ENCODE results near the gene CADPS.

Gene CADPS

DNA sequence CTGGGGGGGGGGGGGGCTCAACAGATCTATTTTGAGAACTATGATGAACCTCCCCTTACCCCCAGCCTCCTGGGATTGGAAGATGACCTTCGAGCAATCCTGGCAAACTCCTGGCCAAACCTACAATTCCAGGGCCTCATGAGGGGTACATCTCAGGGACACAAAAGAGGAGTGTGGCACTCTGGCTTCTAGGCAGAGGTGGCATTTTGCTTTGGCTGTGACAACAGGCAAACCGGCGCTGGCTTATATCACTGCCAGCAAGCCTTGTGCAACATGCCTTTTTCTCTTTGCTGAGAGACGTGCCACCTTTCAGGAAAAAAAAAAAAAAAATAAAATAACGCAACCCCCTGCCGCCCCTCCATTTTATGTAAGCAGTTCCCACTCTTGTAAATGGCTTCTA is 470.1 kb downstream of the CADPS start:
- no peak for DNase-seq

DNA sequence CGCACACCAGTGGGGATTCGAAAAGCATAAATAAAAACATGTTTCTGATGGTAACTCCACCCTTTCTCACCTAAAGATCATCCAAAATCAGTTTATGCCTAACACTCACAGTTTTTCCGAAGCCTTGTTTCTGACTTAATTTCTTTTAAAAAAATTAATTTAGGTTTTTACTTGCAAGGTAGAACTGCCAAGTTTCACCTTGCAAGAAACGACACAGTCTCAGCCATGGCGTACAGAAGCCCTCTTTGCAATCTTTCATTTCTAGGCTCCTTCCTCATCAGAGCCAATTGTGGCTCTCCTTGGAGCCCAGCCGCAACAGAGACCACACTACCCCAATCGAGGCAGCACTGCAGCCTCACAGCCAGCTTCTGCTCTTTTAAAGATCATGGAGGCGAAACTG is 470.9 kb downstream of the CADPS start:
- no peak for DNase-seq

GRCh38 chr3:62403765-62404164 is 471.5 kb downstream of the CADPS start:
- DNase-seq, result no peak

- DNase-seq, result no peak
Measured at GRCh38 chr3:62392626-62393292, 482.5 kb downstream of the CADPS start.

- DNase-seq, result no peak
Measured at GRCh38 chr3:62387251-62387650, 488.0 kb downstream of the CADPS start.

DNA sequence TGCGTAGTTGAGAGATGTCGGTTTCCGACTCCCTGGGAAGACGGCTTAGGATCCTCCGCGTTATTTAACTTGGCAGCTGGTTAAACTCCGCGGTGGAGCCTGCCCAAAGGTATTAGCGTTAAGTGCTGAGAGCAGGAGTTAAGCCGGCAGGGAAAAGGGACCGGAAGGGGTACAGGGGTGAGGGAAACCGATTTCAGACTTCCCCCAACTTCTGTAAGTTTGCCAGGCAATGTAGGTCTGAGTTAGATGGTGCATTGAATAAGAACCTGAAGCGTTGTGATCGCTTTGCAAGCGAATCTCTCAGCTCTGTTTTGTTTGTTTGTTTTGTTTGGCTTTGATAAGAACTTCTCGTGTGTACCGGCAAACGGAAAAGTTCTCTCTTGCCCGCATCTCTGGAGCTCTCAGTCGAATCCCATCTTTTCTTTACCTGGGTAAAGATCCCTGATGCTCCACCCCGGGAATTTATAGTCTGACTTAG is 495.9 kb downstream of the CADPS start:
- DNase-seq, result no peak

DNA sequence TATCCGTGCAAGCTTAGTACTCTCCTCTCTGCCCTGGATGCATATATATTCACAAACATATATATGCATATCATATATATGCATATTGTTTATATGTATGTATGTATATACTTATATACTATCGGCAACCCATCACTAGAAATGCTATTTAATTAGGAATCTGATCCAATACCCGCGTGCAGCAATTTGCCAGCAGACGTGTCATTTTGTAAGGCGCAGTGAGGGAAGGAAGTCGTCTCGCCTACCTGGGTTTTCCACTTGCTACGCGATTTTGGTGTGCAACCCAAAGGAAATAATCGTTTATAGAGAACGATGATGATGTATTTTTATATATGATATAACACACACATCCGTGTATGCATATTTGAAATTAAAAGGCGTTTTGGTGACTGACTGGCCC is 496.3 kb downstream of the CADPS start:
- no peak for DNase-seq

DNA sequence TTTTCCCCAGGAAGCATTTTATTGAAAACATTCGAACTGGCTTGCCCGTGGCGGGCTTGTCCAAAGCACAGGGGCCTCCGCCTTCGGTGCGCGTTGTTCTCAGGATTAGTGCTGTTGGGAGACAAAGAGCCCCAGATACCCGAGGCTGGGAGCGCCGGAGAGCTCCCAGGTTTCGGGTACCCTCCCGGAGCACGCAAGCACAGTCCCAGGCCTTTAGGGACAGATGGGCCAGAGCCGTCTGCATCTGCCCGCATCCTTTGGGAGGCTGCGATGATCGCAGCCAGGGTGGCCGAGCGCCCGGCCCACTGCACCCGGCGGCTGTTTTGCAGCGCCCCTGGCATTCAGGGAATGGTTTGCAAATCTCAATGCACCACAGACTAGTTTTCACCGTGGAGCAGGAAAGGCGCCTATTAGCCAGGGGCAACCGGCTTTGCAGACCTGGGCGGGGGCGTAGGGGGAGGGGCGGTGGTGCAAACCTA is 496.9 kb downstream of the CADPS start:
- no peak for DNase-seq

DNA sequence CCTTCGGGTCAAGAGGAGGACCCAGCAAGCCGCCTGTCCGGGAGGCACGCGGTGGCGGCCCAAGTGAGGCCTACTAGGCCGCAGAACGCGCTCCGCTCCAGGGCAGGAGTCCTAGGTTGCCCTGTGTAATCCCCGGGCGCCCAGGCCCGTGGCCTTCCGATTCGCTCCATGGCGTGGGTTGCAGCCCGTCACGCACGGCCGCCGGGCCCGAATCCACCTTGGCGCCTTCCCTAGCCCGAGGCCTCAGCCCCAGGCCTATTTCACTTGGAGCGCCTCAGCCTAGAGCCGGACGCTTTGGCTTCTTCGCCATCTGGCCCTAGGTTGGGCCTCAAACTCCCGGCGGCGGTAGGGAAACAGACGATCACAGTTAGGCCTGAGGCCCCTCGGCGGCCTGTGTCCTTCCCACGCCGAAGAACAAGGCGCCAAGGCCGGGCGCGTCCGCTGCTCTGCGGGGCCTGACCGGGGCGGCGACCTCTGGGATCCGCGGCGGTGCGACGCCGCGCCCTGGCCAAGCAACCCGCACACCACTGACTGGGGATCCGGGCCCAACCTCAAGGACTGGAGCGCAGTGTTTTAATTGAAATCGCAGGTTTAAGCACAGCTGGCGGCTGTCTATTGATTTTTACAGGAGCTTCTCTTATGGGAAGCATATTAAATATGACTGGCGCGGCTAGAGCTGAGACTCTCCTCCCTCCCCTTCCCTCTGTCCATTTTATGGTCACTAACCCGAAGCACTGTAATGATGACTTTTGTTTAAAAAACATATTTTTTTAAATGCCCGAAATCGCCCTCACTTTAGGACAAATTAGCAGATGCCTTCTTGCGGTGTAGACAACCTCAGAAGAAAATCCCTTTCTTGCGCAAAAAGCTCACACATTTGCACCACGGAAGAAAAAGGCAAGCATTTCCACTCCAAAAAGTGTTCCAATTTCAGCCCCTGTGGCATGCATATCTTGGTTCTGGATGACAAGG is 498.0 kb downstream of the CADPS start:
- no peak for DNase-seq

DNA sequence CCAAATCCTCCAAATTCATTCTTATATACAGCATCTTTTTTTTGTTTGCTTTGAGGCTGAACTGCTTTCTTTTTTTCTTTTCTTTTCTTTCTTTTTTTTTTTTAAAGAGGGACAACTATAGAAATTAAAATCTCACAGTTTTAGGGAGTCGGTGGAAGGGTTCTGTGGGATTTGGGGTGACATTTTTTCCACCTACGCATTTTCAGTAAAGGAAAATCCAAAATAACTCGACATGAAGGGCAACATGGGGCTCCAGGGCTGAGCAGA is 498.8 kb downstream of the CADPS start:
- DNase-seq, result no peak

- no peak for DNase-seq
Measured at GRCh38 chr3:62375655-62376453, 499.4 kb downstream of the CADPS start.

GRCh38 chr3:62374341-62375218 is 500.6 kb downstream of the CADPS start:
- DNase-seq, result no peak

- no peak for DNase-seq
Measured at GRCh38 chr3:62373714-62374333, 501.4 kb downstream of the CADPS start.

GRCh38 chr3:62373215-62373614 is 502.0 kb downstream of the CADPS start, which contains the start of gene FEZF2:
FEZF2 (minus strand) TSS chr3:62373550; CDS start chr3:62372868, 682 bp downstream.
- DNase-seq, result no peak

- no peak for DNase-seq
Measured at GRCh38 chr3:62372621-62373041, 502.6 kb downstream of the CADPS start.

DNA sequence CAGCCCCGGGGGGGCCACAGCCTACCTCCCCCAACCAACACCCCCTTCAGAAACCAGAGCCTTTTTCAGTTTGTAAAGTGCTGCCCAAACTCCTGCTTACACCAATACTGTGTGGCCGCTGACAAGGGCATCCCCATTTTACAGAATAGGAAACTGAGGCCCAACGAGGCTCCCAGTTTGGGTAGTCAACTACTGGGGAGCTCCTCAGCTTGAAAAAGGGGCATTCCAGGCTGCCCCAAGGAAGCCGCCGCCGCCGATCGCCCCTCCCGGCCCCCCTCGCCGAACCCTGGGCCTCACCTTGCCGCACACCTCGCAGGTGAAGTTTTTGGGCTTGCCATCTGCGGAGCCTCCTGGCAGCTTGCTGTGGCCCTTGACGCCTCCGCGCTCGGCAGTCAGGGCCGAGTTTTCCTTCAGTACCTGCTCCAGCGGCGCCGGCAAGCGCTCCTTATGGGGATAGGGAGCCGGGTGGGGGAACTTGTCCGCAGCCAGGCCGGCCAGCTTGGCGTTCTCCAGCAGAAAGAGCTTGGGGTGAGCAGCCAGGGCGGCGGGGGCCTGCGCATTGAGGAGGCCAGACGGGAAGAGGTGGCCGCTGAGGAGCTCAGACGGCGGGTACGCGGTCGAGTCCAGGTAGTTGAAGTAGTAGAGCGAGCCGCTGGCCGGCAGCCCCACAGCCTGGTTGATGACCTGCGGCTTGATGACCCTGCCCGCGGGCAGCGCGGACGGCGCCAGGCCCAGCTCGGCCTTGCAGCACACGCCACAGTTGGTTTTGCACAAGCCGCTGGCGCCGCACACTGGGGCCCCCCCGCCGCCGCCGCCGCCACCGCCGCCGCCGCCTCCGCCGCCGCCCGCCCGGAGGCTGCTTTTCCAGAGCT is 503.3 kb downstream of the CADPS start:
- no peak for DNase-seq

DNA sequence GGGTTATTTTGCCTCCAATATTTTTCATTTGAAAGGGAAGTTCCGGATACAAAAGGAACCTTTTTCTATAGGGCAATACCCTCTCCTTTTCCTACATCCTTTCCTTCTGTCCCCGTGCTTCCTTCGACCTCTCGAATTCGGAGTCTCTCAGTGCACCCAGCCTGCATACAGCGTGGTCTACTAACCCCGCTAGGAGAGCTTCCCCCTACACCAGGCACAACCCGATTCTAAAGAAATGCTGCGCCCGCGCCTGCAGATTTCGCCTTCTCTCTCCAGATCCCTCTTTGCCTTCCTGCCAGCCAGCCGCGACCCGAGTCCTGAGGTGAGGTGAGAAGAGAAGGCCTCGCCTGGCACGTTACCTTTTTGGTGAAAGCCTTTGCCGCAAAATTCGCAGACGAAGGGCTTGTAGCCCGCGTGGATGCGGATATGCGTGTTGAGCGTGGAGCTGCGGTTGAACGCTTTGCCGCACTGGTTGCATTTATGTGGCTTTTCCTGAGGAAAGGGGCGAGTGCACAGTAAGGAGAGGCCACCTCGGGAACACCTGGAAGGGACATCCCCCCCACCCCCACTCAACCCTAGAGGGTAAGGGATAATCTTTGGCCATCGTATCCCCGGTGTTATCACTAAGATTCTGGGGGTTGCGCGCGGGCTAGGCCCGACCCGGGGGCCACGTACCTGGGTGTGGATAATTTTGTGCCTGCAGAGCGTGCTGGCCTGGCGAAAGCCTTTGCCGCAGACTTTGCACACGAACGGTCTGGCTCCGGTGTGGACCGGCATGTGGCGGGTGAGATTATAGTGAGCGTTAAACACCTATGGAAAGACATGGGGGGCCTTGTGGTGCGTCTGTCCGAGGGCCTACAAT is 504.1 kb downstream of the CADPS start:
- DNase-seq, result no peak

DNA sequence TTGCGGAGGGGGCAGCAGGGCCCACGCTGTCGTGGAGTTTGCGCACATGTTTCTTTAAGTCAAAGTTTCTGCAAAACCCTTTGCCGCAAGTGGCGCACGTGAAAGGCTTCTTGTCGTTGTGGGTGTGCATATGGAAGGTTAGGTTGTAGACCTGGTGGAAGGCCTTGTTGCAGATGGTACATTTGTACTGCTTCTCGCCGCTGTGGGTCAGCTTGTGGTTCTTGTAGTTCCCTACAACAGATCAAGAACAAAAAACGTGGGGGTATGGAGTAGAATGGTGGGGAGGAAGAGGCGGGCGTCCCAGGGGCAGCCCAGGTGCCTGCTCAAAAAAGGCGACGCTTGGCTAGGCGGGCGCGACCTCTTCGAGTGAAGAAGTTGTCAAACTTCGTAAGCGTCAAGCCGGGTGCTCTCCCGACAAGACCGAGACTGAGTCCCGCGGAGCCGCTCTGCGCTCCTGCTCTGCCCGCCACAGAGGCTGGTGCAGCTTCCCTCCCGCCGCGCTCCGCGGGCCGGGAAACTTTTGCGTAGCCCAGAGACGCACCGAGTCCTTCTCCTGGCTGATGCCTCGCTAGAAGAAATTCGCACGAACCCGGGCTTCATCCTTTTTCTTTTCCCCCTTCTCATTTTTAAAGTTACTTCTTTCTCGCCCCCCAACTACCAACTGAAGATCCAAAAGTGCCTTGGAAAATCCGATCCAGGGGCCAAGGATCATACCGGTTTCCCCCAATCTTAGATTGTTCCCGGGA is 504.9 kb downstream of the CADPS start:
- DNase-seq, result no peak

- no peak for DNase-seq
Measured at GRCh38 chr3:62369476-62369743, 505.8 kb downstream of the CADPS start.
